GM21515 (cell line): ENCODE data around the gene SAPCD2.
"Not testable (repeated sequence)": the region's sequence is repeated elsewhere in the genome, so short reads cannot be mapped to it uniquely, and the experiment has no call there.

ENCODE experiments used
- ATAC-seq: cut with Tn5 transposase; IDR thresholded peaks from one replicate; pipeline ENCODE4 v1.9.1; 2021; ENCODE audit not compliant: unreplicated experiment

The SAPCD2 gene

GRCh38 chr9:137065336-137065967 is 4.9 kb downstream of the SAPCD2 start:
- ATAC-seq: no peak

- no peak for ATAC-seq
These were observed 5.5 kb downstream of the SAPCD2 start for GRCh38 chr9:137064880-137065164.

GRCh38 chr9:137064027-137064879 is 6.1 kb downstream of the SAPCD2 start:
- no peak for ATAC-seq

- ATAC-seq: no peak
These were observed 6.9 kb downstream of the SAPCD2 start for GRCh38 chr9:137063311-137064026.

- not testable (repeated sequence) for ATAC-seq
These were observed 7.6 kb downstream of the SAPCD2 start for GRCh38 chr9:137062798-137063197.

GRCh38 chr9:137062384-137062783 is 8.0 kb downstream of the SAPCD2 start:
- no peak for ATAC-seq

- ATAC-seq: no peak
These were observed 11.7 kb downstream of the SAPCD2 start for GRCh38 chr9:137058521-137059234.

- no peak for ATAC-seq
These were observed 12.8 kb downstream of the SAPCD2 start for GRCh38 chr9:137057545-137057944.

GRCh38 chr9:137056739-137057415 is 13.5 kb downstream of the SAPCD2 start:
- ATAC-seq: no peak

- ATAC-seq: no peak
These were observed 14.7 kb downstream of the SAPCD2 start for GRCh38 chr9:137055385-137056364.

GRCh38 chr9:137054932-137055384 is 15.4 kb downstream of the SAPCD2 start:
- ATAC-seq: no peak

GRCh38 chr9:137053944-137054931 is 16.1 kb downstream of the SAPCD2 start, which contains the start of gene ENTPD2:
TSS of gene ENTPD2 (minus strand) at chr9:137054061. CDS start at chr9:137053997, 64 bp downstream.
- no peak for ATAC-seq

- ATAC-seq: no peak
These were observed 17.1 kb downstream of the SAPCD2 start for GRCh38 chr9:137052998-137053943.

- ATAC-seq: no peak
These were observed 18.1 kb downstream of the SAPCD2 start for GRCh38 chr9:137052293-137052692.

GRCh38 chr9:137051145-137051724 is 19.1 kb downstream of the SAPCD2 start:
- no peak for ATAC-seq

GRCh38 chr9:137050570-137050969 is 19.8 kb downstream of the SAPCD2 start:
- no peak for ATAC-seq
